ENCODE measurements around the gene ST6GAL1. TPM values are rescaled to one million over a fixed set of nuclear protein-coding genes. Genes with fewer than 3 reads are reported as not detected.

The ST6GAL1 gene
- total RNA-seq, 4 donors from 2014 or later = 51.3 to 113 (median 65.5) TPM

GRCh38 chr3:186955898-186956696 is 25.8 kb downstream of the ST6GAL1 start:
- TF ChIP-seq, protein P1, sequence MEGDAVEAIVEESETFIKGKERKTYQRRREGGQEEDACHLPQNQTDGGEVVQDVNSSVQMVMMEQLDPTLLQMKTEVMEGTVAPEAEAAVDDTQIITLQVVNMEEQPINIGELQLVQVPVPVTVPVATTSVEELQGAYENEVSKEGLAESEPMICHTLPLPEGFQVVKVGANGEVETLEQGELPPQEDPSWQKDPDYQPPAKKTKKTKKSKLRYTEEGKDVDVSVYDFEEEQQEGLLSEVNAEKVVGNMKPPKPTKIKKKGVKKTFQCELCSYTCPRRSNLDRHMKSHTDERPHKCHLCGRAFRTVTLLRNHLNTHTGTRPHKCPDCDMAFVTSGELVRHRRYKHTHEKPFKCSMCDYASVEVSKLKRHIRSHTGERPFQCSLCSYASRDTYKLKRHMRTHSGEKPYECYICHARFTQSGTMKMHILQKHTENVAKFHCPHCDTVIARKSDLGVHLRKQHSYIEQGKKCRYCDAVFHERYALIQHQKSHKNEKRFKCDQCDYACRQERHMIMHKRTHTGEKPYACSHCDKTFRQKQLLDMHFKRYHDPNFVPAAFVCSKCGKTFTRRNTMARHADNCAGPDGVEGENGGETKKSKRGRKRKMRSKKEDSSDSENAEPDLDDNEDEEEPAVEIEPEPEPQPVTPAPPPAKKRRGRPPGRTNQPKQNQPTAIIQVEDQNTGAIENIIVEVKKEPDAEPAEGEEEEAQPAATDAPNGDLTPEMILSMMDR (IDR thresholded peaks at IDR 0.05) = no peak
- DNase-seq (ENCODE audit: low spot score) = no peak
- no peak for ATAC-seq (ENCODE audit: low FRiP score)

DNA sequence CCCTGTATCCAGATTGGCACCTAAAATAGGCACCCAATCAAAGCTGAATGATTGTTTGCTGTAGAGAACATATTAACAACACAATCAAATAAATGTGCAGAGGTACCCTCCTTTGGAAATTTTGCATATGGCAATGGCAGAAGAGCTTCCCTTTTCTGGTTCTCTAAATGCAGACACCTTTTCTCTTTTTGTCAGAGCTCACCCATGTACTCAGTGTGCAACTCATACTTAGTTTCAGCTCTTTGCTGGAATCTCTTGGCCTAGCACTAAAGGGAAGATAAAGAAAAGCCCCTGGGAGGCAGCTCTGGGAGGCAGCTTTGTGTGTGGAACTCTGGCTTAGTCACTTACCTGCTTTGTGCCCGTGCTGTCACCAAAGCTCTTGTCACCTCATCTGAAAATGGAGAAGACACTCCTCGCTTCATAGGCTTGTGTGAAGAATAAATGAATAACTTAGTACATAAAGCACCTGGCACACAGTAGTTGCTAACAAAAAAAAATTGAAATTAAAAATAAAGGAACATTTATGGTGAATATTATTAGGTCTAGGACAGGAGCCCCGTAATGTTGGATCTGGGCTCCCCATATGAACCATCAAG is 28.8 kb downstream of the ST6GAL1 start:
- DNase-seq (ENCODE audit: low spot score) (no peak), ATAC-seq (ENCODE audit: low FRiP score) (no peak)
- TF ChIP-seq, protein P1 (IDR thresholded peaks at IDR 0.05) = no peak

GRCh38 chr3:186960347-186960746 is 30.0 kb downstream of the ST6GAL1 start:
- TF ChIP-seq, protein P1 (IDR thresholded peaks at IDR 0.05) = no peak
- DNase-seq (ENCODE audit: low spot score) (no peak), ATAC-seq (ENCODE audit: low FRiP score) (no peak)

- no peak for DNase-seq (ENCODE audit: low spot score)
- TF ChIP-seq, protein P1 (IDR thresholded peaks at IDR 0.05) = no peak
- no peak for ATAC-seq (ENCODE audit: low FRiP score)
Observed at GRCh38 chr3:186962445-186962844, 32.1 kb downstream of the ST6GAL1 start.

GRCh38 chr3:186963636-186964035 is 33.3 kb downstream of the ST6GAL1 start:
- TF ChIP-seq, protein P1 (IDR thresholded peaks at IDR 0.05) = no peak
- no peak for DNase-seq (ENCODE audit: low spot score)
- ATAC-seq (ENCODE audit: low FRiP score) = no peak

- DNase-seq (ENCODE audit: low spot score) (no peak), ATAC-seq (ENCODE audit: low FRiP score) (no peak)
- TF ChIP-seq, protein P1 (IDR thresholded peaks at IDR 0.05) = no peak
Observed at GRCh38 chr3:186964071-186964470, 33.7 kb downstream of the ST6GAL1 start.

- ATAC-seq (ENCODE audit: low FRiP score) (no peak), DNase-seq (ENCODE audit: low spot score) (no peak)
- TF ChIP-seq, protein P1 (IDR thresholded peaks at IDR 0.05) = no peak
Observed at GRCh38 chr3:186964616-186965015, 34.3 kb downstream of the ST6GAL1 start.
